ENCODE results near the gene SORCS2.

DNA sequence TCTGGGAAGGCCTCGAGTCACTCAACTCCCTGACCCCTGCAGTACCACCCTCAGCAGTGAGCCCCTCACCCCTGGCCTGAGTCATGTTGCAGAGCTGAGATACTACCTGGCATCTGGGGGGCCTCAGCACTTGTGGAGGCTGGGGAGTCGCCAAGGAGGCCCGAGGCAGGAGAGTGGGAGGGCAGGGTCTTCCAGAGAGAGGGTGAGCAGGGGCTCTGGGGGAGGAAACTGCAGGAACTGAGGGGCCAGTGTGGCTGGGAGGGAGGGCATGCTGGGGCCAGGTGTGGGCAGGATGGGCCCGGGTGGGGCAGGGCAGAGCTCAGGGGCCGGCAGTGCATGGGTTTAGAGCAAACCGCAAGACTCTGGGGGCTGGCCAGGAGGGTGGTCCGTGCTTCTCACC is 59.7 kb downstream of the SORCS2 start:
- TF ChIP-seq POLR2A (IDR thresholded peaks at IDR 0.05) (no peak), POLR2AphosphoS5 (IDR thresholded peaks at IDR 0.05) (no peak)
- TF ChIP-seq, protein P1, sequence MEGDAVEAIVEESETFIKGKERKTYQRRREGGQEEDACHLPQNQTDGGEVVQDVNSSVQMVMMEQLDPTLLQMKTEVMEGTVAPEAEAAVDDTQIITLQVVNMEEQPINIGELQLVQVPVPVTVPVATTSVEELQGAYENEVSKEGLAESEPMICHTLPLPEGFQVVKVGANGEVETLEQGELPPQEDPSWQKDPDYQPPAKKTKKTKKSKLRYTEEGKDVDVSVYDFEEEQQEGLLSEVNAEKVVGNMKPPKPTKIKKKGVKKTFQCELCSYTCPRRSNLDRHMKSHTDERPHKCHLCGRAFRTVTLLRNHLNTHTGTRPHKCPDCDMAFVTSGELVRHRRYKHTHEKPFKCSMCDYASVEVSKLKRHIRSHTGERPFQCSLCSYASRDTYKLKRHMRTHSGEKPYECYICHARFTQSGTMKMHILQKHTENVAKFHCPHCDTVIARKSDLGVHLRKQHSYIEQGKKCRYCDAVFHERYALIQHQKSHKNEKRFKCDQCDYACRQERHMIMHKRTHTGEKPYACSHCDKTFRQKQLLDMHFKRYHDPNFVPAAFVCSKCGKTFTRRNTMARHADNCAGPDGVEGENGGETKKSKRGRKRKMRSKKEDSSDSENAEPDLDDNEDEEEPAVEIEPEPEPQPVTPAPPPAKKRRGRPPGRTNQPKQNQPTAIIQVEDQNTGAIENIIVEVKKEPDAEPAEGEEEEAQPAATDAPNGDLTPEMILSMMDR (IDR thresholded peaks at IDR 0.05): no peak
